HG02623 (cell line): Measurements from ENCODE around the gene RXRB.
"Not testable (repeated sequence)": the region's sequence is repeated elsewhere in the genome, so short reads cannot be mapped to it uniquely, and the experiment has no call there.

Experiments used
- ATAC-seq: cut with Tn5 transposase; IDR thresholded peaks from one replicate; pipeline ENCODE4 v1.9.1; 2021; ENCODE audit warnings: moderate library complexity; ENCODE audit not compliant: unreplicated experiment

RXRB gene

GRCh38 chr6:33164665-33165373, 35.6 kb downstream of the RXRB start:
- ATAC-seq, result no peak

GRCh38 chr6:33164176-33164575, 36.3 kb downstream of the RXRB start:
- no peak for ATAC-seq

GRCh38 chr6:33163540-33163939, 36.9 kb downstream of the RXRB start:
- no peak for ATAC-seq

GRCh38 chr6:33161354-33162331, 38.8 kb downstream of the RXRB start:
- peak; percentile 60 for ATAC-seq

GRCh38 chr6:33160728-33161344, 39.6 kb downstream of the RXRB start:
- ATAC-seq, result no peak

- no peak for ATAC-seq
Measured at GRCh38 chr6:33160096-33160495, 40.4 kb downstream of the RXRB start.

- ATAC-seq, result no peak
Measured at GRCh38 chr6:33156964-33157363, 43.5 kb downstream of the RXRB start.

- no peak for ATAC-seq
Measured at GRCh38 chr6:33156561-33156960, 43.9 kb downstream of the RXRB start.

- no peak for ATAC-seq
Measured at GRCh38 chr6:33154349-33154748, 46.1 kb downstream of the RXRB start.

GRCh38 chr6:33151050-33151449, 49.4 kb downstream of the RXRB start:
- no peak for ATAC-seq

- not testable (repeated sequence) for ATAC-seq
Measured at GRCh38 chr6:33150560-33150959, 49.9 kb downstream of the RXRB start.

- no peak for ATAC-seq
Measured at GRCh38 chr6:33147807-33148666, 52.4 kb downstream of the RXRB start.

GRCh38 chr6:33144373-33144772, 56.1 kb downstream of the RXRB start:
- no peak for ATAC-seq
